ENCODE measurements around the gene HDHD5. TPM values are rescaled to one million over a fixed set of nuclear protein-coding genes. Genes with fewer than 3 reads are reported as not detected.

The HDHD5 gene
- total RNA-seq, 1 donor from 2014 or later = 50.8 TPM

- peaks cover 25% of the 10 kb centered on the region for H3K4me1 Mint-ChIP-seq
- H3K36me3 Mint-ChIP-seq (ENCODE audit: low read depth) = no peaks in the 10 kb centered on the region
Observed at GRCh38 chr22:17115236-17115635, 43.8 kb downstream of the HDHD5 start.

GRCh38 chr22:17114898-17115235 is 44.2 kb downstream of the HDHD5 start:
- no peaks in the 10 kb centered on the region for H3K36me3 Mint-ChIP-seq (ENCODE audit: low read depth)
- H3K4me1 Mint-ChIP-seq = peaks cover 25% of the 10 kb centered on the region
- H3K27me3 Mint-ChIP-seq (ENCODE audit: low read depth) = peaks cover 6% of the 10 kb centered on the region
- TF ChIP-seq CTCF (conservative IDR thresholded peaks at IDR 0.05) = no peak
- no peak overlapping the region for H3K27ac Mint-ChIP-seq (ENCODE audit: unreplicated experiment)
- DNase-seq (ENCODE audit: low read depth, low spot score) = no peak
- no peaks in the 10 kb centered on the region for H3K9me3 Mint-ChIP-seq
- H3K4me3 Mint-ChIP-seq = no peak overlapping the region

More at GRCh38 chr22:17115236-17115635, 43.8 kb downstream of the HDHD5 start:
- Mint-ChIP-seq H3K9me3 (no peaks in the 10 kb centered on the region), H3K27me3 (ENCODE audit: low read depth) (peaks cover 6% of the 10 kb centered on the region), H3K4me3 (no peak overlapping the region), H3K27ac (ENCODE audit: unreplicated experiment) (no peak overlapping the region)
- no peak for TF ChIP-seq CTCF (conservative IDR thresholded peaks at IDR 0.05)
- DNase-seq (ENCODE audit: low read depth, low spot score) = no peak

- TF ChIP-seq CTCF (conservative IDR thresholded peaks at IDR 0.05) = no peak
- H3K27ac Mint-ChIP-seq (ENCODE audit: unreplicated experiment) = no peak overlapping the region
- peaks cover 6% of the 10 kb centered on the region for H3K27me3 Mint-ChIP-seq (ENCODE audit: low read depth)
- no peak overlapping the region for H3K4me3 Mint-ChIP-seq
- no peaks in the 10 kb centered on the region for H3K9me3 Mint-ChIP-seq
- no peaks in the 10 kb centered on the region for H3K36me3 Mint-ChIP-seq (ENCODE audit: low read depth)
- DNase-seq (ENCODE audit: low read depth, low spot score) = no peak
- peaks cover 25% of the 10 kb centered on the region for H3K4me1 Mint-ChIP-seq
Observed at GRCh38 chr22:17114173-17114897, 44.7 kb downstream of the HDHD5 start.

- Mint-ChIP-seq H3K4me3 (no peak overlapping the region), H3K4me1 (peaks cover 20% of the 10 kb centered on the region), H3K9me3 (no peaks in the 10 kb centered on the region), H3K36me3 (ENCODE audit: low read depth) (no peaks in the 10 kb centered on the region), H3K27me3 (ENCODE audit: low read depth) (peaks cover 1% of the 10 kb centered on the region), H3K27ac (ENCODE audit: unreplicated experiment) (no peak overlapping the region)
- no peak for DNase-seq (ENCODE audit: low read depth, low spot score)
- no peak for TF ChIP-seq CTCF (conservative IDR thresholded peaks at IDR 0.05)
Observed at GRCh38 chr22:17113600-17113999, 45.5 kb downstream of the HDHD5 start.

GRCh38 chr22:17112491-17113042 is 46.5 kb downstream of the HDHD5 start:
- no peak overlapping the region for H3K4me3 Mint-ChIP-seq
- peaks cover 10% of the 10 kb centered on the region for H3K4me1 Mint-ChIP-seq
- no peak for DNase-seq (ENCODE audit: low read depth, low spot score)
- H3K27ac Mint-ChIP-seq (ENCODE audit: unreplicated experiment) = no peak overlapping the region
- no peak for TF ChIP-seq CTCF (conservative IDR thresholded peaks at IDR 0.05)
- H3K27me3 Mint-ChIP-seq (ENCODE audit: low read depth) = no peaks in the 10 kb centered on the region
- H3K36me3 Mint-ChIP-seq (ENCODE audit: low read depth) = no peaks in the 10 kb centered on the region
- H3K9me3 Mint-ChIP-seq = no peaks in the 10 kb centered on the region
